Left lung (tissue), 10 donors: ENCODE results near the gene DYNC1H1. TPM values are rescaled to one million over a fixed set of nuclear protein-coding genes. Genes with fewer than 3 reads are reported as not detected.
"Not testable (repeated sequence)": the region's sequence is repeated elsewhere in the genome, so short reads cannot be mapped to it uniquely, and the experiment has no call there.

Source experiments
- ATAC-seq: fragments of 200-7000 bp; cut with Tn5 transposase; one replicate; pipeline ENCODE4 v1.9.1; 2020; ENCODE audit warnings: moderate library complexity
- DNase-seq, 4 donors: peaks; one replicate each; pipeline ENCODE4 v3.0.0-alpha.2; 2013 to 2020
- H3K27ac ChIP-seq, 2 donors: fragments of 200-600 bp; sonication (generic) in 1 of 2; one replicate each; pipeline versions ENCODE4 v1.5.0 to v1.8.0; 2020 to 2021
- H3K27me3 ChIP-seq, 2 donors: fragments of 200-600 bp; sonication (generic) in 1 of 2; one replicate each; pipeline versions ENCODE4 v1.5.0 to v1.8.0; 2020 to 2021
- H3K36me3 ChIP-seq, 2 donors: fragments of 200-600 bp; sonication (generic) in 1 of 2; one replicate each; pipeline versions ENCODE4 v1.5.0 to v1.8.0; 2020 to 2021
- H3K4me1 ChIP-seq, 2 donors: fragments of 200-600 bp; one replicate each; pipeline ENCODE4 v1.8.0; 2021
- H3K4me3 ChIP-seq, 2 donors: fragments of 200-600 bp; sonication (generic) in 1 of 2; one replicate each; pipeline versions ENCODE4 v1.5.0 to v1.8.0; 2020 to 2021; ENCODE audit warnings: mild to moderate bottlenecking in 1 of 2
- H3K9me3 ChIP-seq, 2 donors: fragments of 200-600 bp; sonication (generic) in 1 of 2; one replicate each; pipeline versions ENCODE4 v1.5.0 to v1.8.0; 2020 to 2021
- CTCF ChIP-seq, 2 donors: fragments of 200-600 bp; sonication (generic) in 1 of 2; IDR thresholded peaks; one replicate each; pipeline versions ENCODE4 v1.5.0 to v1.8.0; 2021; ENCODE audit warnings: antibody characterized with exemption in 2 of 2
- intact Hi-C, 2 donors: fragments of 100-400 bp; cut with DNase I; formaldehyde crosslinking; loops; one replicate each; pipeline versions ENCODE4 v1.11.2 to v1.14.2; 2022
- polyA plus RNA-seq, 6 donors: library from polyadenylated mRNA; unstranded; fragments of 120-200 nt; gene quantifications; one replicate each; pipeline ENCODE4 v1.2.1, GENCODE V29; 2013; ENCODE audit not compliant: insufficient read length in 6 of 6
- total RNA-seq, 2 donors: library from RNA; stranded (reverse); fragmentation: NEBNext Ultra II Directional; extraction: Animal tissue kit (Norgen Biotek cat#: 25700); gene quantifications; one replicate each; pipeline ENCODE4 v1.2.1, GENCODE V29; 2021
- donor health status: DM: no; HTN: yes; CAD: no.
- donor health status: DM: no; HTN: no; CAD: no.

Gene DYNC1H1
- total and polyA plus RNA-seq, 8 donors: 305 to 514 (median 345) TPM

GRCh38 chr14:101968186-101968585 is 3.8 kb downstream of the DYNC1H1 start:
- TF ChIP-seq CTCF (IDR thresholded peaks at IDR 0.05): no peak
- peaks cover 0 to 8% of the 10 kb centered on the region in 2 donors for H3K36me3 ChIP-seq
- no peak overlapping the region for H3K27ac ChIP-seq
- ATAC-seq (no peak), DNase-seq (no peak)
- H3K4me3 ChIP-seq: no peak overlapping the region
- no peaks in the 10 kb centered on the region for H3K27me3 ChIP-seq
- intact Hi-C loops: no loop called here
- H3K4me1 ChIP-seq: peaks cover 24 to 74% of the 10 kb centered on the region in 2 donors
- no peaks in the 10 kb centered on the region for H3K9me3 ChIP-seq

- no peak overlapping the region for H3K4me3 ChIP-seq
- DNase-seq: no peak
- no peak for TF ChIP-seq CTCF (IDR thresholded peaks at IDR 0.05)
- no peaks in the 10 kb centered on the region for H3K27me3 ChIP-seq
- no peak overlapping the region for H3K27ac ChIP-seq
- no peaks in the 10 kb centered on the region for H3K9me3 ChIP-seq
- peaks cover 25 to 77% of the 10 kb centered on the region in 2 donors for H3K4me1 ChIP-seq
- intact Hi-C loops: no loop called here
- peaks cover 0 to 8% of the 10 kb centered on the region in 2 donors for H3K36me3 ChIP-seq
- ATAC-seq: no peak
Measured at GRCh38 chr14:101969481-101969880, 5.1 kb downstream of the DYNC1H1 start.

- Histone ChIP-seq H3K4me1 (peaks cover 22 to 72% of the 10 kb centered on the region in 2 donors), H3K9me3 (no peaks in the 10 kb centered on the region), H3K36me3 (peaks cover 0 to 11% of the 10 kb centered on the region in 2 donors), H3K27me3 (no peaks in the 10 kb centered on the region), H3K27ac (peak overlapping the region in 1 of 2 donors; percentile 75), H3K4me3 (no peak overlapping the region)
- no peak for DNase-seq
- TF ChIP-seq CTCF (IDR thresholded peaks at IDR 0.05): no peak
- no peak for ATAC-seq
- intact Hi-C loops: no loop called here
Measured at GRCh38 chr14:101970830-101971400, 6.5 kb downstream of the DYNC1H1 start.

- H3K27ac ChIP-seq: peak overlapping the region; percentile 75 to 85
- peaks cover 17 to 67% of the 10 kb centered on the region in 2 donors for H3K4me1 ChIP-seq
- H3K27me3 ChIP-seq, intact Hi-C loops, H3K4me3 ChIP-seq, DNase-seq, H3K9me3 ChIP-seq, ATAC-seq: not testable (repeated sequence)
- peaks cover 0 to 17% of the 10 kb centered on the region in 2 donors for H3K36me3 ChIP-seq
Measured at GRCh38 chr14:101971458-101971857, 7.1 kb downstream of the DYNC1H1 start.

- no peaks in the 10 kb centered on the region for H3K9me3 ChIP-seq
- intact Hi-C loops: no loop called here
- DNase-seq: peak in 3 of 4 donors; percentile 41 to 87 (median 84)
- H3K27me3 ChIP-seq: no peaks in the 10 kb centered on the region
- peaks cover 0 to 24% of the 10 kb centered on the region in 2 donors for H3K36me3 ChIP-seq
- peak; percentile 100 for ATAC-seq
- no peak overlapping the region for H3K4me3 ChIP-seq
- TF ChIP-seq CTCF (IDR thresholded peaks at IDR 0.05): no peak
- H3K27ac ChIP-seq: peak overlapping the region; percentile 75 to 85
- H3K4me1 ChIP-seq: peaks cover 14 to 58% of the 10 kb centered on the region in 2 donors
Measured at GRCh38 chr14:101972126-101972866, 7.9 kb downstream of the DYNC1H1 start.
